ENCODE data around the gene CFAP20DC.

DNA sequence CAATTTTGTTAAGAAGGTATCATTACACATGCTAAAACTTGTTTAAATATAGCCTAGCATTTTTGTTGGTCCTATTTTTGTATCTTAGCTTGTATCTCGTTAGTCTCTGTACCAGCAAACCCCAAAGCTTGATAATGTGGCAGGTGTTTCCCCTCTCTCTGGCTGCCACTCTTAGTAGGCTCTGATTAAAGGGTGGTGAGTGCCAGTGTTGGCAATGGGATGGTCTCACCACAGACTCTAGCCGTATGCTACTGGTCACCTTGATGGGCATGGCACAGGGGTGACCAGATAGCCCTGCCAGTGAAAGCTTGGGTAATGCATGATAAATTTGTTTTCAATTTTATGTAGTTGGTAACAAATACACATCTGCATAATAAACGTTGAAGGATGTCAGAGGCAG lies 188.3 kb downstream of the CFAP20DC start:
- TF ChIP-seq, protein P1, sequence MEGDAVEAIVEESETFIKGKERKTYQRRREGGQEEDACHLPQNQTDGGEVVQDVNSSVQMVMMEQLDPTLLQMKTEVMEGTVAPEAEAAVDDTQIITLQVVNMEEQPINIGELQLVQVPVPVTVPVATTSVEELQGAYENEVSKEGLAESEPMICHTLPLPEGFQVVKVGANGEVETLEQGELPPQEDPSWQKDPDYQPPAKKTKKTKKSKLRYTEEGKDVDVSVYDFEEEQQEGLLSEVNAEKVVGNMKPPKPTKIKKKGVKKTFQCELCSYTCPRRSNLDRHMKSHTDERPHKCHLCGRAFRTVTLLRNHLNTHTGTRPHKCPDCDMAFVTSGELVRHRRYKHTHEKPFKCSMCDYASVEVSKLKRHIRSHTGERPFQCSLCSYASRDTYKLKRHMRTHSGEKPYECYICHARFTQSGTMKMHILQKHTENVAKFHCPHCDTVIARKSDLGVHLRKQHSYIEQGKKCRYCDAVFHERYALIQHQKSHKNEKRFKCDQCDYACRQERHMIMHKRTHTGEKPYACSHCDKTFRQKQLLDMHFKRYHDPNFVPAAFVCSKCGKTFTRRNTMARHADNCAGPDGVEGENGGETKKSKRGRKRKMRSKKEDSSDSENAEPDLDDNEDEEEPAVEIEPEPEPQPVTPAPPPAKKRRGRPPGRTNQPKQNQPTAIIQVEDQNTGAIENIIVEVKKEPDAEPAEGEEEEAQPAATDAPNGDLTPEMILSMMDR (conservative IDR thresholded peaks at IDR 0.05; ENCODE audit: low read depth, low read length), result no peak
- no peak for TF ChIP-seq BHLHE40 (IDR thresholded peaks at IDR 0.05; ENCODE audit: low read depth, low read length)
- TF ChIP-seq MAFK (IDR thresholded peaks at IDR 0.05; ENCODE audit: low read depth, low read length), result no peak
- TF ChIP-seq SMC3 (IDR thresholded peaks at IDR 0.05; ENCODE audit: low read depth, low read length), result no peak
- TF ChIP-seq, protein P2, sequence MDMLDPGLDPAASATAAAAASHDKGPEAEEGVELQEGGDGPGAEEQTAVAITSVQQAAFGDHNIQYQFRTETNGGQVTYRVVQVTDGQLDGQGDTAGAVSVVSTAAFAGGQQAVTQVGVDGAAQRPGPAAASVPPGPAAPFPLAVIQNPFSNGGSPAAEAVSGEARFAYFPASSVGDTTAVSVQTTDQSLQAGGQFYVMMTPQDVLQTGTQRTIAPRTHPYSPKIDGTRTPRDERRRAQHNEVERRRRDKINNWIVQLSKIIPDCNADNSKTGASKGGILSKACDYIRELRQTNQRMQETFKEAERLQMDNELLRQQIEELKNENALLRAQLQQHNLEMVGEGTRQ (IDR thresholded peaks at IDR 0.05; ENCODE audit: low read depth, low read length), result no peak
- no peak for TF ChIP-seq MXI1 (IDR thresholded peaks at IDR 0.05; ENCODE audit: borderline replicate concordance, low read depth, low read length)
- no peak for TF ChIP-seq NFE2L2 (IDR thresholded peaks at IDR 0.05; ENCODE audit: low read depth, low read length)
- TF ChIP-seq, protein P3, sequence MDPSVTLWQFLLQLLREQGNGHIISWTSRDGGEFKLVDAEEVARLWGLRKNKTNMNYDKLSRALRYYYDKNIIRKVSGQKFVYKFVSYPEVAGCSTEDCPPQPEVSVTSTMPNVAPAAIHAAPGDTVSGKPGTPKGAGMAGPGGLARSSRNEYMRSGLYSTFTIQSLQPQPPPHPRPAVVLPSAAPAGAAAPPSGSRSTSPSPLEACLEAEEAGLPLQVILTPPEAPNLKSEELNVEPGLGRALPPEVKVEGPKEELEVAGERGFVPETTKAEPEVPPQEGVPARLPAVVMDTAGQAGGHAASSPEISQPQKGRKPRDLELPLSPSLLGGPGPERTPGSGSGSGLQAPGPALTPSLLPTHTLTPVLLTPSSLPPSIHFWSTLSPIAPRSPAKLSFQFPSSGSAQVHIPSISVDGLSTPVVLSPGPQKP (IDR thresholded peaks at IDR 0.05; ENCODE audit: borderline replicate concordance, low read depth, low read length), result no peak
- TF ChIP-seq RFX5 (IDR thresholded peaks at IDR 0.05; ENCODE audit: low read depth, low read length), result no peak
- no peak for TF ChIP-seq MAZ (IDR thresholded peaks at IDR 0.05; ENCODE audit: borderline replicate concordance, low read depth, low read length)
